PFSK-1 (cell line): ENCODE results near the gene EIF3L.

Experiments
- REST ChIP-seq, 2 experiments: IDR thresholded peaks; 2 replicates each; pipeline versions ENCODE4 v1.6.1 to v1.8.0; 2011 to 2012; ENCODE audit warnings: low read depth in 2 of 2, low read length in 2 of 2, control low read depth in 1 of 2, inconsistent platforms in 1 of 2, mild to moderate bottlenecking in 1 of 2, moderate library complexity in 1 of 2; ENCODE audit not compliant: insufficient read depth in 1 of 2
- SIN3A ChIP-seq: IDR thresholded peaks from 2 replicates; pipeline ENCODE4 v1.6.1; 2012; ENCODE audit warnings: mild to moderate bottlenecking, low read length, moderate library complexity, borderline replicate concordance; ENCODE audit not compliant: insufficient read depth
- TAF1 ChIP-seq: IDR thresholded peaks from 2 replicates; pipeline ENCODE4 v1.6.1; 2012; ENCODE audit warnings: low read length, control low read depth, borderline replicate concordance; ENCODE audit not compliant: insufficient read depth

GRCh38 chr22:37891926-37892325 is 42.7 kb downstream of the EIF3L start:
- TF ChIP-seq SIN3A = no peak
- TF ChIP-seq REST (IDR thresholded peaks at IDR 0.05; ENCODE audit: insufficient read depth in 1 of 2, low read depth in 2 of 2, low read length in 2 of 2) = no peak
- no peak for TF ChIP-seq TAF1
